ENCODE results near the gene DOCK1. TPM values are rescaled to one million over a fixed set of nuclear protein-coding genes. Genes with fewer than 3 reads are reported as not detected.

Gene DOCK1
- polyA plus RNA-seq, 1 of the 3 experiments (the other 2 are of a cell fraction), result 15.5 TPM

GRCh38 chr10:127216786-127217185, 311.6 kb downstream of the DOCK1 start (continued):
- no peak for TF ChIP-seq FOSL2 (IDR thresholded peaks at IDR 0.05; ENCODE audit: borderline replicate concordance, low read depth)
- no peak for TF ChIP-seq EP300 (IDR thresholded peaks at IDR 0.05; ENCODE audit: borderline replicate concordance in 1 of 2, low read depth in 1 of 2, low read length in 1 of 2)

- 100% methylated on average over 3 of the region's 3 CpGs for WGBS (ENCODE audit: low lambda C conversion rate)
- ChIA-PET CTCF (interaction anchor here (1.0 kb wide), 1 partner anchor 347 kb away, joined by 3 read pairs; no protein-coding TSS in a partner anchor), POLR2A (no interaction called here)
- H3K27ac ChIP-seq (ENCODE audit: low read depth in 2 of 2, low read length in 1 of 2), result no peak overlapping the region
- H3K4me2 ChIP-seq, result no peak overlapping the region
- no peaks in the 10 kb centered on the region for H3K27me3 ChIP-seq (ENCODE audit: insufficient read depth)
- no peaks in the 10 kb centered on the region for H3K36me3 ChIP-seq (replicated peaks in 1 of 2; ENCODE audit: control insufficient read depth in 1 of 2, insufficient read depth in 2 of 2, low read length in 1 of 2)
- H3K9me2 ChIP-seq, result no peaks in the 10 kb centered on the region
- H2AFZ ChIP-seq (ENCODE audit: low read depth), result no peak overlapping the region
- H3K79me2 ChIP-seq (ENCODE audit: insufficient read depth), result no peaks in the 10 kb centered on the region
- no peaks in the 10 kb centered on the region for H4K20me1 ChIP-seq (ENCODE audit: insufficient read depth)
- no peak overlapping the region for H3K4me3 ChIP-seq (ENCODE audit: low read depth in 2 of 2, low read length in 1 of 2)
- no peak for TF ChIP-seq RXRA (IDR thresholded peaks at IDR 0.05; ENCODE audit: borderline replicate concordance, low read depth)
- no peak for TF ChIP-seq JUND (IDR thresholded peaks at IDR 0.05)
- no peak for TF ChIP-seq YY1 (IDR thresholded peaks at IDR 0.05; ENCODE audit: low read depth)
- no peak for TF ChIP-seq SIN3A (IDR thresholded peaks at IDR 0.05; ENCODE audit: borderline replicate concordance, low read depth, low read length)
- TF ChIP-seq CHD2 (IDR thresholded peaks at IDR 0.05; ENCODE audit: low read length, partially characterized antibody), result no peak
- TF ChIP-seq FOXJ3 (CRISPR knock-in tag; IDR thresholded peaks at IDR 0.05), result no peak
- TF ChIP-seq TAF1 (IDR thresholded peaks at IDR 0.05; ENCODE audit: borderline replicate concordance, low read depth, low read length), result no peak
- no peak for TF ChIP-seq IRF3 (IDR thresholded peaks at IDR 0.05; ENCODE audit: low read depth, low read length)
- no peak for TF ChIP-seq PBX3 (IDR thresholded peaks at IDR 0.05)
- TF ChIP-seq TEAD4 (IDR thresholded peaks at IDR 0.05; ENCODE audit: borderline replicate concordance, insufficient read depth), result no peak
- no peak for TF ChIP-seq USF2 (IDR thresholded peaks at IDR 0.05; ENCODE audit: borderline replicate concordance, low read depth, low read length)
- no peak for TF ChIP-seq NFIC (IDR thresholded peaks at IDR 0.05; ENCODE audit: borderline replicate concordance)
- TF ChIP-seq ELF1 (IDR thresholded peaks at IDR 0.05), result no peak
- no peak for TF ChIP-seq POLR2AphosphoS5 (IDR thresholded peaks at IDR 0.05; ENCODE audit: low read depth, low read length)
- no peak overlapping the region for H3K9ac ChIP-seq
- DNase-seq, result no peak
- no peaks in the 10 kb centered on the region for H3F3A ChIP-seq (replicated peaks; ENCODE audit: insufficient read depth)
- H3K9me3 ChIP-seq, result no peaks in the 10 kb centered on the region
- H3K4me1 ChIP-seq (ENCODE audit: control insufficient read depth in 1 of 2, insufficient read depth in 2 of 2, low read depth in 1 of 2, low read length in 1 of 2), result peaks cover 6 to 10% of the 10 kb centered on the region in 2 experiments; a peak in 3 of 4 replicates
Measured at GRCh38 chr10:127218658-127219057, 313.4 kb downstream of the DOCK1 start.

All from SK-N-SH (cell line).